LNCAP (cell line): Measurements from ENCODE around the gene AGPS.

ENCODE experiments used
- TF ChIP-seq, protein P1 (sequence below): fragments of 450-650 bp; IDR thresholded peaks from 2 replicates; pipeline ENCODE4 v1.5.1; 2017; ENCODE audit warnings: mild to moderate bottlenecking

The AGPS gene

DNA sequence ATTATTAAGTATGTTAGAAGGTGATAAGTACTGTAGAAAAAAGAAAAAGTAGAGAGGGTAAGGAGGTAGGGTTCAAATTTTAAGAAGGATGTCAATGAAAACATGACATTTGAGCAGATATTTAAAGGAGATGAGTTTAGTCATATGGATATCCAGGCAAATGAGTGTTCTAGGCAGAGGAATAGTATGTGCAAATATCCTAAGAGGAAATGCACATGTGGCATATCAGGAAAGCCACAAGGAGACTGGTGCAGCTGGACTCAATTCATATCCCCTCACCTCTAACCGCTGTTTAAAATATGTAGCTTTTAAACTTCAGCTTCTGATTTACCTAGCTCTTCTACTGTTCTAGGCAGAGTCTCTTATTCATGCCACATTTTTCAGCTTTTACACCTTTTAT is 9.5 kb downstream of the AGPS start:
- TF ChIP-seq, protein P1, sequence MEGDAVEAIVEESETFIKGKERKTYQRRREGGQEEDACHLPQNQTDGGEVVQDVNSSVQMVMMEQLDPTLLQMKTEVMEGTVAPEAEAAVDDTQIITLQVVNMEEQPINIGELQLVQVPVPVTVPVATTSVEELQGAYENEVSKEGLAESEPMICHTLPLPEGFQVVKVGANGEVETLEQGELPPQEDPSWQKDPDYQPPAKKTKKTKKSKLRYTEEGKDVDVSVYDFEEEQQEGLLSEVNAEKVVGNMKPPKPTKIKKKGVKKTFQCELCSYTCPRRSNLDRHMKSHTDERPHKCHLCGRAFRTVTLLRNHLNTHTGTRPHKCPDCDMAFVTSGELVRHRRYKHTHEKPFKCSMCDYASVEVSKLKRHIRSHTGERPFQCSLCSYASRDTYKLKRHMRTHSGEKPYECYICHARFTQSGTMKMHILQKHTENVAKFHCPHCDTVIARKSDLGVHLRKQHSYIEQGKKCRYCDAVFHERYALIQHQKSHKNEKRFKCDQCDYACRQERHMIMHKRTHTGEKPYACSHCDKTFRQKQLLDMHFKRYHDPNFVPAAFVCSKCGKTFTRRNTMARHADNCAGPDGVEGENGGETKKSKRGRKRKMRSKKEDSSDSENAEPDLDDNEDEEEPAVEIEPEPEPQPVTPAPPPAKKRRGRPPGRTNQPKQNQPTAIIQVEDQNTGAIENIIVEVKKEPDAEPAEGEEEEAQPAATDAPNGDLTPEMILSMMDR = no peak

DNA sequence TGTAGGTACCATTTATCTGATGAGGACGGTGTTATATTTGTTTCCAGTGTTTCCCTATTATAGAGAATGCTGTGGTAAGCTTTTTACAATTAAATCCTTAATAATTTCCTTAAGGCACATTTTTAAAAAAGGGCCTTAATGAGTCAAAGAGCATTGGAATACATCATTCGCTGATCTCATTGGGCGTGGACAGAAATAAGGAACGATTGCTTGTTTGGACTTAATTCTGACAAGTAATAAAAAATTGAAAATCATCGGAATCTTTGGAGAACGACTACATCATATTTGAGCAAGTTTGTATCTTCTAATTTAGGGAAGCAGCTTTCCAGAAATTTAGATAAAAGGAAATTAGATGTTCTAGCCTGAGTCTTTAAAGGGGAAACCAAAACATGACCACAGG is 11.3 kb downstream of the AGPS start:
- TF ChIP-seq, protein P1 = no peak

DNA sequence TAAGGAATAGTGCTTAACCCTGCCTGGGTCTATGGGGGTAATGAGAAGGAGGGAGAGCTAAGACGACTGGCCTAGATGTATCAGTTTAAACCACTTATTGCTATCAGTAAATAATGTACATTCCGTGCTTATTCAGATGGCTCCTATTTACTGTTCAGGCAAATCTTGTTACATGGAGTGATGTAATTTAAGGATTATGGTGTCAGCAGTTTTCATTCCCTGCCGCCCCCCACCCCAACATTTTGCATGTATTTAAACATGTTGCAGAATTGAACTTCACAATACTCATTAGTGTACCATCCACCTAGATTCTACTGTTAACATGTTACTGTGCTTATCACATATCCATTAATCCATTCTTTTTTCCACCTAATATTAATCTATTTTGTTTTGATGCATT is 11.7 kb downstream of the AGPS start:
- TF ChIP-seq, protein P1 = no peak

DNA sequence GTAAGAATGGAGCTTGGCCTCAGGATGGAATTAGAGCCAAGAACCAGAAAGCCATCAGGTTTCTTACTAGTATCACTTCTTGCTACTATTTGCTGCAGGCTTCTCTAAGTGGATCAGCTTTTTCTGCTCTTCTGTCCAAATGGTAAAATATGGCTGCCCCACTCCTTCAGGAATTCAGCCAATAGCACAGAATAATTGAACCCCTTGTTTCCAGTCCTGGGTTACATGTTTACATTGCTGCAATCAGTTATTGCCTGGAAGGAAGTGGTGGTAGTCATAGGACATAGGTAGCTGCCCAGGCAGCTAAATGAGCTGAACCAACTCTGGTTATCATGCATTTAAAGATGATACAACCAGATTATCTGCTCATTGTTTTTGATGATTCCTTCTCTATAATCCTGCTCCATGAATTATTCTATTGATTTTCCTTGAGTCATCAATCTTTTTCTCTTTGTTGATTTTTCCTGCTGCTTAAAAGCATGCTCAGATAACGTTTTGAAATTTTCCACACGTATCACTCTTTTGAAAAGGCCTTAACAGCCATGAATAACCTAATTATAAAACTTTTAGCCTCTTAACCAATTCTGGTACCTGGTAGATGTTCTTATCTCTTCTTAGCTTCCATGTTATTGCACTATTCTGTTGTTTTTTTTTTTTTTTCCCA is 12.6 kb downstream of the AGPS start:
- TF ChIP-seq, protein P1 = no peak

DNA sequence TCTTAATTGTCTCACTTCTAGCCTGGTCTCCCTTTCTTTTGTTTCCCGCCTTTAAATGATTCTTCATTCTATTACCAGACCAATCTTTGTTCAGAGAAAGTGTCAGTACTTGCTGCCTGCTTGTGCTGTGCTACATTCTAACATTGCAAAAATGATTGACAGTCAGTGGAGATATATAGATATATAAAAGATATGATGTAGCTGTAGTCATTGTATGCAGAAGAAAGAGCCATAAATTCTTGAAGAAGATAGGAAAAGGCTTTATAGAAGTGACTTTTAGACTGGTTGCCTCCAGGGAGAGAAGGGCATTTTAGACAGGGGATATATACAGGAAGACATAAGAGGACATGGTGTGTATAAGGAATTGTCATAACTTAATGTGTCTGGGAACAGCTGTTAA is 13.6 kb downstream of the AGPS start:
- TF ChIP-seq, protein P1 = no peak

DNA sequence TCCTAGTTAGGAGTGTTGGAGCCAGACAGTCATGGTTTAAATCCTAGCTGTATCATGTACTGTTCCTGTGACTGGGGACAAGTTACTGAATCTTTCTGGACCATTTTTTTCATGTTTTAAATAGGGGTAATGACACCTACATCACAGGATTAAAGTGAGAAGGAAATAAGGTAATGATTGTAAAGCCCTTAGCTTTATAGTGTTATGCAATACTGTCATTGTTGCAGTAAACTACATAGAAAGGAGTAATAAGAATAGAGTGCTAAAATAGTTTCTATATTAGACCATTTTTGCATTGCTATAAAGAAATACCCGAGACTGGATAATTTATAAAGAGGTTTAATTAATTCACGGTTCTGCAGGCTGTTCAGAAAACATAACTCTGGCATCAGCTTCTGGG is 14.5 kb downstream of the AGPS start:
- TF ChIP-seq, protein P1 = no peak

DNA sequence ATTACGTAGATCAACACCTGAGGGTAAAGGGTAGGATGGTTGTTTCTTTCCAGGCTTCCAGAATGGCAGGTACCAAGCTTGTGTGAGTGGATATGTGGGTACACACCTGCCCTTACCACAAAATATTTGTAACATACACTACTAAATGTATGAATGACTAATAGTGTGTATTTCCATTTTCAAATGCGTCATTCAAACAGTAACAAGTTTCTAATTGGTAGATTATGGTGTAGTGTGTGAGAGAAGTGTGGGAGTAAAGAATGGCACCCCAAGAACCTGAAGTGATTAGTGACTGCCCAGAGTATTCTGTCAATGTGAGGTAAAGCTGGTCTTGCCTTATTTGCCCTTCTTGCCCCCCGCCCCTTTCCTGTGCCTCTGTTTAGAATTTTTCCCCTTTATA is 21.1 kb downstream of the AGPS start:
- TF ChIP-seq, protein P1 = no peak

DNA sequence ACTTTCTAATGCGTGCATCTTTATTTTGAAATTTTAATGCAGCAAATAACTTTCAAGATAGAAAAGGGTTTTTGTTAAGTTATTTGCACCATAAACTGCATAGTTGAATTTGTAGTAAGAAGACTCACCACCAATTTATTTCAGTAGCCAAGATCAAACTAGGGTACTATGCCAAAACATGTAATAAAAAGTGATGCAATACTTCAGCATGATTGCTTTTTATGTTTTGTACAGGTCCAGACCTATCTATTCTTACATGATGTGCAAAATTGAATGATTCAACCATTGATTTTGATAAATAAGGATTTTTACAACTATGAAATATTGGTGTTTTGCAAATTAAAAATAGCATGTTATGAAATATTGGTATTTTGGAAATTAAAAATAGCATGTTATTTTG is 26.7 kb downstream of the AGPS start:
- TF ChIP-seq, protein P1 = no peak
